ENCODE measurements around the gene ZIC5. TPM values are rescaled to one million over a fixed set of nuclear protein-coding genes. Genes with fewer than 3 reads are reported as not detected.
A peak's percentile ranks its signal among the peaks of the same experiment; 100 is the strongest.

ZIC5 gene
- total and polyA plus RNA-seq, 2 of the 13 experiments (the other 11 are each of a cell fraction or from before 2014, with no cell fraction given) = 0.02 to 0.07 TPM

GRCh38 chr13:99967869-99968520 lies 3.6 kb downstream of the ZIC5 start:
- H3K27ac ChIP-seq (ENCODE audit: extremely low read length, insufficient read depth, low read length) = no peak overlapping the region
- in situ Hi-C loops (cut with HindIII; ENCODE audit: extremely low pct_ligation_motif_present, low pct_unique_long_range_greater_than_20kb) (no loop called here), intact Hi-C loops (cut with micrococcal nuclease; ENCODE audit: unreplicated experiment) (no loop called here)
- POLR2A ChIA-PET = no interaction called here
- no peak for FAIRE-seq
- H3K79me2 ChIP-seq (ENCODE audit: insufficient read depth, low read length) = no peaks in the 10 kb centered on the region
- WGBS (ENCODE audit: low lambda C conversion rate) = 88% methylated on average over 49 of the region's 58 CpGs
- TF ChIP-seq ARNT (IDR thresholded peaks at IDR 0.05) (no peak), ZBTB33 (CRISPR knock-in tag; IDR thresholded peaks at IDR 0.05) (peak; percentile 59; the same call in 1 of the 2 replicates), THAP11 (CRISPR knock-in tag; IDR thresholded peaks at IDR 0.05) (no peak), ATF6 (CRISPR knock-in tag; conservative IDR thresholded peaks at IDR 0.05) (no peak), ATAD3A (CRISPR knock-in tag; IDR thresholded peaks at IDR 0.05) (no peak), PPARG (CRISPR knock-in tag; conservative IDR thresholded peaks at IDR 0.05) (no peak), ZNF121 (CRISPR knock-in tag; IDR thresholded peaks at IDR 0.05) (no peak)
- no peaks in the 10 kb centered on the region for H3K36me3 ChIP-seq (replicated peaks in 1 of 2; ENCODE audit: control insufficient read depth in 1 of 2, insufficient read depth in 2 of 2, low read length in 2 of 2)
- no peak overlapping the region for H3K9ac ChIP-seq (ENCODE audit: insufficient read depth, low read depth, low read length)
- peaks cover 7% of the 10 kb centered on the region; the same call in 1 of the 2 replicates for H3K4me1 ChIP-seq (ENCODE audit: insufficient read depth, low read length)
- no peak overlapping the region for H3K4me3 ChIP-seq (replicated peaks in 1 of 3; ENCODE audit: insufficient read depth in 1 of 3, low read depth in 2 of 3, low read length in 3 of 3)
- no peaks in the 10 kb centered on the region for H3K9me3 ChIP-seq (ENCODE audit: low read length)
- no peak for ATAC-seq
- H3K27me3 ChIP-seq (ENCODE audit: control insufficient read depth in 1 of 2, insufficient read depth in 2 of 2, low read length in 2 of 2) = peaks cover 9 to 21% of the 10 kb centered on the region in 2 experiments
- H4K20me1 ChIP-seq (ENCODE audit: insufficient read depth, low read length) = no peaks in the 10 kb centered on the region
- no TSS peak for BruUV-seq (replicated peaks)
- H2AFZ ChIP-seq (ENCODE audit: low read length) = no peak overlapping the region
- no peak overlapping the region for H3K4me2 ChIP-seq (ENCODE audit: low read depth, low read length)
- CTCF ChIA-PET (ENCODE audit: low intra/inter-chr PET ratio, low total read pairs) = no interaction called here
- no peak for DNase-seq (ENCODE audit: low spot score)
